Measurements from ENCODE around the gene CGNL1. TPM values are rescaled to one million over a fixed set of nuclear protein-coding genes. Genes with fewer than 3 reads are reported as not detected.

The CGNL1 gene
- total RNA-seq, 2 experiments from 2014 or later: not detected

- intact Hi-C loops (cut with DNase I, micrococcal nuclease): no loop called here
- Mint-ChIP-seq H3K4me1 (peaks cover 2% of the 10 kb centered on the region), H3K27ac (no peak overlapping the region), H3K9me3 (ENCODE audit: low read depth) (no peaks in the 10 kb centered on the region), H3K4me3 (no peak overlapping the region), H3K36me3 (ENCODE audit: low read depth) (no peaks in the 10 kb centered on the region), H3K27me3 (no peaks in the 10 kb centered on the region)
- ChIA-PET CTCF (no interaction called here), POLR2A (no interaction called here)
- ATAC-seq (no peak), DNase-seq (no peak)
These were observed 179.0 kb downstream of the CGNL1 start for GRCh38 chr15:57555270-57555669.

GRCh38 chr15:57556040-57556439, 179.7 kb downstream of the CGNL1 start:
- ATAC-seq: no peak
- no peak for DNase-seq
- H3K27me3 Mint-ChIP-seq: no peaks in the 10 kb centered on the region
- peaks cover 8% of the 10 kb centered on the region for H3K4me1 Mint-ChIP-seq
- no peaks in the 10 kb centered on the region for H3K9me3 Mint-ChIP-seq (ENCODE audit: low read depth)
- no peaks in the 10 kb centered on the region for H3K36me3 Mint-ChIP-seq (ENCODE audit: low read depth)
- ChIA-PET POLR2A (no interaction called here), CTCF (interaction anchor here (2.5 kb wide), 1 partner anchor 305 kb away, joined by 9 read pairs; no protein-coding TSS in a partner anchor)
- H3K4me3 Mint-ChIP-seq: no peak overlapping the region
- H3K27ac Mint-ChIP-seq: no peak overlapping the region
- intact Hi-C loops (cut with DNase I, micrococcal nuclease): no loop called here

DNA sequence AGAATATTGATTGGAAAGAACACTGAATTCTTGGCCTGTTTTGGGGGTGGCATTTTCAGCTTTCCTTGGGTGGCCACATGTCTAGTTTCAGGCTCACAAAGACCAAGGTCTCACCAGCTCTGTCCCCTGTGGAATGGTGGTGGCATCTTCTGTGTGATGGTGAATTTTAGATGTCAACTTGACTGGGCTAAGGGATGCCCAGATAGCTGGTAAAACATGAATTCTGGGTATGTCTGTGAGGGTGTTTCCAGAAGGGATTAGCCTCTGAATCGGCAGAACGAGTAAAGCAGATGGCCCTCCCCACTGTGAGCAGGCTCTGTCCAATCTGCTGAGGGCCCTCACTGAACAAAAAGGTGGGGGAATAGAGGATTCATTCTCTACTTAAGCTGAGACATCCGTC, 181.0 kb downstream of the CGNL1 start:
- H3K27me3 Mint-ChIP-seq: no peaks in the 10 kb centered on the region
- no peak overlapping the region for H3K27ac Mint-ChIP-seq
- DNase-seq (no peak), ATAC-seq (no peak)
- peaks cover 1% of the 10 kb centered on the region for H3K36me3 Mint-ChIP-seq (ENCODE audit: low read depth)
- H3K4me3 Mint-ChIP-seq: no peak overlapping the region
- intact Hi-C loops (cut with DNase I, micrococcal nuclease): no loop called here
- no peaks in the 10 kb centered on the region for H3K9me3 Mint-ChIP-seq (ENCODE audit: low read depth)
- POLR2A ChIA-PET: no interaction called here
- peaks cover 17% of the 10 kb centered on the region for H3K4me1 Mint-ChIP-seq
- CTCF ChIA-PET: interaction anchor here (0.5 to 2.5 kb wide), 3 partner anchors 11 to 518 kb away, joined by 3 to 9 read pairs (median 3); no protein-coding TSS in a partner anchor

GRCh38 chr15:57557810-57558209, 181.5 kb downstream of the CGNL1 start:
- Mint-ChIP-seq H3K36me3 (ENCODE audit: low read depth) (peaks cover 1% of the 10 kb centered on the region), H3K9me3 (ENCODE audit: low read depth) (no peaks in the 10 kb centered on the region), H3K27ac (no peak overlapping the region), H3K27me3 (no peaks in the 10 kb centered on the region), H3K4me3 (no peak overlapping the region), H3K4me1 (peaks cover 22% of the 10 kb centered on the region)
- intact Hi-C loops (cut with DNase I, micrococcal nuclease): no loop called here
- ChIA-PET POLR2A (no interaction called here), CTCF (interaction anchor here (1.0 to 2.5 kb wide), 3 partner anchors 30 to 509 kb away, joined by 3 to 9 read pairs (median 5); no protein-coding TSS in a partner anchor)
- DNase-seq (no peak), ATAC-seq (no peak)

DNA sequence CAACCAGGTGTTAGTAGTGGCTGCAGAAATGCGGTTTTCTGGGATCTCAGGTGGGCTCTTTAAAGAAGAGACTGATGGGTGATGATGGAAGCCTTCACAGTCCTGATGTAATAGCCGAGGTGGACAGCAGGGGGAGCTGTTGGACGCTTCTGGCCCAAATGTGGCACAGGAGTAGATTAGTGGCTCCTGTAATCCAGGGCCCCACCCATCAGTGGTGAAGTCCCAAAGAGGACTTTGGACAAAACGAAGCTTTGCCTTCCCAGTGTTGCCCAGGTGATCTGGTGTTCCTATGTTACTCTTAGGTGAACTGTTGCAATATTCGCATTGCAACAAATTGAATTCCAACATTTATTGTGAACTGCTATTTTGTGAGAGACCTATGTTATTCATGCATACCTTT, 183.6 kb downstream of the CGNL1 start:
- no peaks in the 10 kb centered on the region for H3K9me3 Mint-ChIP-seq (ENCODE audit: low read depth)
- H3K4me3 Mint-ChIP-seq: no peak overlapping the region
- H3K27ac Mint-ChIP-seq: no peak overlapping the region
- ChIA-PET CTCF (interaction anchor here (0.6 to 3.6 kb wide), 25 partner anchors 12 to 902 kb away, joined by 3 to 22 read pairs (median 3); no protein-coding TSS in a partner anchor), POLR2A (no interaction called here)
- intact Hi-C loops (cut with DNase I, micrococcal nuclease): loop anchor here (1.0 to 5.0 kb wide), 6 partner anchors 81 to 623 kb away; partner anchors contain the start of gene ALDH1A2 (in 1 of the 2)
- ATAC-seq (peak; percentile 37), DNase-seq (peak; percentile 85)
- H3K27me3 Mint-ChIP-seq: no peaks in the 10 kb centered on the region
- peaks cover 30% of the 10 kb centered on the region for H3K4me1 Mint-ChIP-seq
- peaks cover 1% of the 10 kb centered on the region for H3K36me3 Mint-ChIP-seq (ENCODE audit: low read depth)

DNA sequence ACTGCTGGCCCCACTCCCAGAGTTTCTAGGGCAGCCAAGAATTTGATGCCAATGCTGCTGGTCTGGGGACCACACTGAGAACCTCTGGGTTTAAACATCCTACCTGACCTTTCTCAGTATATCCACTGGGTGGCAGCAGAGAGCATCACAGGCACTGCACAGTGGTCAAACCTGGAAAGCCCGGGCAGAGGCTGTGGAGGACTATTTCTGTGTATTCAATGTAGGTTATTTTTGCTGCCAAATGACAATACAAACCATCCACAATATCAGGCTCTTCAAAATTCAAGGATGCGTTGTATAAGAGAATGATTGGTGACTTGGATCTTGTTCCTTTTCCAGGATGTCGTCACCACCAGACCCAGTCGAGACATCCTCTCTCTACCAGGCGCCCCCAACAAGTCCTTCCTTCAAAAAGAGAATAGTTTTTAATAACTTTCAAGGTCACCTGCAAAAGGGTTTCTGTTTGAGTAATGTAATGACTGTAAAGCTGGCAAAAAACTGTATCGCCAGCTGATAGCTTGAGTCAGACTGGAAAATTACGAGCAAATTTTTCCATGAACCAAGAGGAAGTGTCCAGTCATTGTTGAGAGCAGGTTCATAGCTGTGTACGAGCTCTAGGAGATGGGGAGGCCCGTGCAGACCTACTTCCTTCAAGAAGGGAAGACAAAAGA, 184.9 kb downstream of the CGNL1 start:
- ChIA-PET POLR2A (interaction anchor here (1.1 kb wide), 1 partner anchor 146 kb away, joined by 4 read pairs; the partner anchor contains the start of gene POLR2M), CTCF (interaction anchor here (0.6 to 3.6 kb wide), 21 partner anchors 13 to 510 kb away, joined by 3 to 22 read pairs (median 4); no protein-coding TSS in a partner anchor)
- DNase-seq (peak; percentile 74), ATAC-seq (peak; percentile 83)
- Mint-ChIP-seq H3K36me3 (ENCODE audit: low read depth) (peaks cover 1% of the 10 kb centered on the region), H3K4me1 (peaks cover 37% of the 10 kb centered on the region), H3K27ac (peak overlapping the region; percentile 89), H3K4me3 (peak overlapping the region; percentile 17), H3K9me3 (ENCODE audit: low read depth) (no peaks in the 10 kb centered on the region), H3K27me3 (no peaks in the 10 kb centered on the region)
- intact Hi-C loops (cut with DNase I, micrococcal nuclease): loop anchor here (1.0 to 5.0 kb wide), 9 partner anchors 26 to 622 kb away; partner anchors contain the start of genes POLR2M (in 2 of the 2), ALDH1A2 (in 1 of the 2) and MYZAP (in 1 of the 2)

- intact Hi-C loops (cut with DNase I, micrococcal nuclease): loop anchor here in 1 of 2 experiments (5.0 kb wide), 2 partner anchors 80 to 505 kb away; partner anchors contain the start of gene ALDH1A2
- H3K36me3 Mint-ChIP-seq (ENCODE audit: low read depth): peaks cover 1% of the 10 kb centered on the region
- DNase-seq (peak; percentile 9), ATAC-seq (no peak)
- POLR2A ChIA-PET: interaction anchor here (0.6 kb wide), 1 partner anchor 908 kb away, joined by 7 read pairs; no protein-coding TSS in a partner anchor
- H3K9me3 Mint-ChIP-seq (ENCODE audit: low read depth): no peaks in the 10 kb centered on the region
- no peaks in the 10 kb centered on the region for H3K27me3 Mint-ChIP-seq
- H3K4me1 Mint-ChIP-seq: peaks cover 37% of the 10 kb centered on the region
- no peak overlapping the region for H3K4me3 Mint-ChIP-seq
- H3K27ac Mint-ChIP-seq: peak overlapping the region; percentile 48
- CTCF ChIA-PET: interaction anchor here (0.8 to 3.6 kb wide), 3 partner anchors 48 to 299 kb away, joined by 3 to 22 read pairs (median 3); no protein-coding TSS in a partner anchor
These were observed 186.0 kb downstream of the CGNL1 start for GRCh38 chr15:57562196-57562769.

DNA sequence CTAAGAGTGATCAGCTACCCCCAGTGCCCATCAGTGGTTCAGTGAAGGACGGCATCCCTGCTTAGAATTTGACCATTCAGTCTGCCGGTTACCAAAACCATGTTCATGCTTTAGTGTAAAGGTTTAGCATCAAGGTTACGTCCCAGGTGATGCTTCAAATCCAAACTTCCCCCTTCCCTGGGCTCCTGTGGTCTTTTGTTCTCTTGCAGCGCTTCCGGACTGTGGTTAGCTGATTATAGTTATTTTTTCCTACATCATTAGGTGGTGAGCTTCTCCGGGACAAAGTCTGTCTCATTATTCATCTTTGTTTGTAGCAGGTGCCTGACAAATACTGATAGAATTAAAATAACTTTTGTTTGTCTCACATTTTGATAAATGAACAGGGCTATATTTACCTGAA, 187.1 kb downstream of the CGNL1 start:
- no peak overlapping the region for H3K4me3 Mint-ChIP-seq
- no peaks in the 10 kb centered on the region for H3K9me3 Mint-ChIP-seq (ENCODE audit: low read depth)
- POLR2A ChIA-PET: no interaction called here
- H3K27ac Mint-ChIP-seq: peak overlapping the region; percentile 24
- ATAC-seq (no peak), DNase-seq (no peak)
- peaks cover 1% of the 10 kb centered on the region for H3K36me3 Mint-ChIP-seq (ENCODE audit: low read depth)
- no peaks in the 10 kb centered on the region for H3K27me3 Mint-ChIP-seq
- peaks cover 37% of the 10 kb centered on the region for H3K4me1 Mint-ChIP-seq
- intact Hi-C loops (cut with DNase I, micrococcal nuclease): loop anchor here in 1 of 2 experiments (5.0 kb wide), 2 partner anchors 79 to 504 kb away; partner anchors contain the start of gene ALDH1A2
- CTCF ChIA-PET: interaction anchor here (0.7 to 1.0 kb wide), 3 partner anchors 17 to 298 kb away, joined by 3 to 6 read pairs (median 6); no protein-coding TSS in a partner anchor

DNA sequence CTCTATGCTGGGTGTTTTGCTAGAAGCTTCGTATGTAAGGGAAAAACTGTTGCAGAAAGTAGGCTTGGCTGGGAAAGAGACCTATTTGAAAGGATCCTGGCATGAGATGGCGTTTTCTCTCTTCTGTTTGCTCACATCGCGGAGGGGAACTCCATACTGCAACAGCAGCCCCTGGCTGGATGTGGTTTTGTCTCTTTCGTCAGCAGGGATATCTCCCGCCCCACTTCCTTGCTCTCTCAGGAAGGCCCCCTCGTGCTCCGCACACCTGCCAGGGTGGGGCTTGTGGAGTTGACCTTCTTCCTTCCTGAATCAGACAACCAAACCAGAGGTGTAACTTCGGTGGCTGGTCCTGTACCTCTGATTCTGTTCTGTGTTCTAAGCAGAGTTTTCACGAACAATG, 189.0 kb downstream of the CGNL1 start:
- ChIA-PET POLR2A (no interaction called here), CTCF (interaction anchor here (0.6 to 1.9 kb wide), 5 partner anchors 9 to 140 kb away, joined by 3 to 6 read pairs (median 3); no protein-coding TSS in a partner anchor)
- DNase-seq (peak; percentile 50), ATAC-seq (peak; percentile 19)
- intact Hi-C loops (cut with DNase I, micrococcal nuclease): no loop called here
- peaks cover 35% of the 10 kb centered on the region for H3K4me1 Mint-ChIP-seq
- H3K27ac Mint-ChIP-seq: no peak overlapping the region
- H3K4me3 Mint-ChIP-seq: no peak overlapping the region
- H3K36me3 Mint-ChIP-seq (ENCODE audit: low read depth): peaks cover 1% of the 10 kb centered on the region
- H3K9me3 Mint-ChIP-seq (ENCODE audit: low read depth): no peaks in the 10 kb centered on the region
- H3K27me3 Mint-ChIP-seq: peaks cover 6% of the 10 kb centered on the region

DNA sequence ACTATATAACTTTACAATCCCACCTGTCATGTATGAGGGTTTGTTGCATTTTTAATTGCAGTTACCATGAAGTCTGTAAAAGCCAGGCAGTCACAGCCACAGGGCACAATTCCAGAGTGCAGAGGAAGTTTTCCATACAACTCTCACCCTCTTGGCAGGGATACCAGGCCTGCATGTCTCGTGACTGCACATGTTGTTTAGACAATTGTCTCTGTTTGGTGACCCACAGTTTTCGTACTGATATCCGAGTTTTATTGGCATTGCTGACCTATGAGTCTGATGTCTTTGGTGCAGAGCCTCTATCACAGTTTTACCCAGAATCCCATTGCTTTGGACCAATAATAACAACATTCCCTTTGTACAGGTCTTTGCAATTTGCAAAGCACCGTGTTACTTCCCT, 190.5 kb downstream of the CGNL1 start:
- no peak overlapping the region for H3K4me3 Mint-ChIP-seq
- no peaks in the 10 kb centered on the region for H3K9me3 Mint-ChIP-seq (ENCODE audit: low read depth)
- ChIA-PET CTCF (interaction anchor here (1.2 kb wide), 1 partner anchor 7 kb away, joined by 4 read pairs; no protein-coding TSS in a partner anchor), POLR2A (no interaction called here)
- no peaks in the 10 kb centered on the region for H3K36me3 Mint-ChIP-seq (ENCODE audit: low read depth)
- ATAC-seq: no peak
- intact Hi-C loops (cut with DNase I, micrococcal nuclease): no loop called here
- H3K4me1 Mint-ChIP-seq: peaks cover 23% of the 10 kb centered on the region
- no peak for DNase-seq
- H3K27ac Mint-ChIP-seq: no peak overlapping the region
- peaks cover 6% of the 10 kb centered on the region for H3K27me3 Mint-ChIP-seq

GRCh38 chr15:57567891-57568290, 191.6 kb downstream of the CGNL1 start:
- intact Hi-C loops (cut with DNase I, micrococcal nuclease): no loop called here

More at GRCh38 chr15:57567891-57568290, 191.6 kb downstream of the CGNL1 start:
- no peak for ATAC-seq
- Mint-ChIP-seq H3K4me1 (peaks cover 16% of the 10 kb centered on the region), H3K27ac (no peak overlapping the region), H3K9me3 (ENCODE audit: low read depth) (no peaks in the 10 kb centered on the region), H3K4me3 (no peak overlapping the region), H3K27me3 (peaks cover 6% of the 10 kb centered on the region), H3K36me3 (ENCODE audit: low read depth) (no peaks in the 10 kb centered on the region)
- ChIA-PET POLR2A (no interaction called here), CTCF (interaction anchor here (0.6 kb wide), 1 partner anchor 22 kb away, joined by 3 read pairs; no protein-coding TSS in a partner anchor)
- DNase-seq: no peak
